K562 (cell line): ENCODE measurements around the gene DOCK1. TPM values are rescaled to one million over a fixed set of nuclear protein-coding genes. Genes with fewer than 3 reads are reported as not detected.

Source experiments
- THAP12 ChIP-seq: fragments of 250-450 bp; sonication (Bioruptor Pico); IDR thresholded peaks from 2 replicates; pipeline ENCODE4 v1.9.0; 2021; ENCODE audit warnings: mild to moderate bottlenecking, inconsistent platforms
- ZBTB7A ChIP-seq: IDR thresholded peaks from 2 replicates; pipeline ENCODE4 v1.6.1; 2011; ENCODE audit warnings: low read depth, mild to moderate bottlenecking, low read length, moderate library complexity, borderline replicate concordance; ENCODE audit not compliant: control insufficient read depth
- ZNF407 ChIP-seq: fragments of 450-650 bp; IDR thresholded peaks from 2 replicates; pipeline ENCODE4 v1.6.1; 2016; ENCODE audit warnings: low read depth
- polyA plus RNA-seq, 8 experiments: library from polyadenylated mRNA; depleted of rRNA in 4 of 8; stranded (reverse) in 5 of 8; unstranded in 3 of 8; fragments of >200 nt; fragmentation: Nextera tagmentation in 2 of 8; fragmentation: Illumina TruSeq in 1 of 8; extraction: Ambion mirVana in 2 of 8; extraction: Trizol in 1 of 8; gene quantifications; 2 replicates each; pipeline versions ENCODE4 v1.2.1 to v1.2.3, GENCODE V29; 2011 to 2014; ENCODE audit warnings: inconsistent platforms in 1 of 8, missing spikeins in 1 of 8
- total RNA-seq, 7 experiments: library from RNA; depleted of rRNA in 6 of 7; stranded (reverse); fragments of >200 nt in 6 of 7; fragmentation: Illumina TruSeq in 2 of 7; extraction: Trizol in 2 of 7; gene quantifications; 2 replicates each; pipeline versions ENCODE4 v1.2.1 to v1.2.3, GENCODE V29; 2011 to 2021; ENCODE audit warnings: low replicate concordance in 1 of 7
- TF ChIP-seq, protein P1 (sequence below): fragments of 250-450 bp; sonication (Bioruptor Pico); IDR thresholded peaks from 2 replicates; pipeline ENCODE4 v1.4.0; 2020
- TF ChIP-seq, protein P2 (sequence below): fragments of 450-650 bp; IDR thresholded peaks from 2 replicates; pipeline ENCODE4 v1.6.1; 2016; ENCODE audit warnings: mild to moderate bottlenecking

DOCK1 gene
- total and polyA plus RNA-seq, 9 of the 15 experiments (the other 6 are each of a cell fraction or from before 2014, with no cell fraction given) = 0.31 TPM; not detected in 8

DNA sequence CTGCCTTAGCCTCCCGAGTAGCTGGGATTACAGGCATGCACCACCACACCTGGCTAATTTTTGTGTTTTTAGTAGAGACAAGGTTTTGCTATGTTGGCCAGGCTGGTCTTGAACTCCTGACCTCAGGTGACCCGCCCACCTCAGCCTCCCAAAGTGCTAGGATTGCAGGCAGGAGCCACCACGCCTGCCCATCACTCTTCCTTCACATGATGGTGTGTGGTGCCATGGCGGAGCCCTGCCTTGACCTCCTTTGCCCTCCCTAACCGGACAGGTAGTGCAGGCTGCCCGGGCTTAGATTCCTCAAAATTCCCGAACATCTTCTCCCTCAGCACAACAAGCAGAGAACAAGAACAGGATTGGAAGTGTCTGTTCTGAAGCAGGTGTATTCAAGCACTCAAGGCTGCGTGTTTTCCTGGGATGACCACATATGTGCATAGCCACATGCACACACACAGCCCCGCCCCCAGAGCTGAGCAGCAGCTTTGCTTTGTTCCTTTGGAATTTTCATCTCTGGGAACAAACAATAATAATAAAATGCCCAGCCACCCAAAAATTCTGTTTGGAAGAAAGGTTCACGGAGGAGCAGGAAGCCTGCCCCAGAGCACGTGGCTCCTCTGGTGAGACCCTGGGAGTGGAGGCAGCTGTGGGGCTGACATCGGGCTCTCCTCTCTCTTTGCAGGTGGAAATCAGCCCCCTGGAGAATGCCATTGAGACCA lies 512.6 kb downstream of the DOCK1 start (continued):
- no peak for TF ChIP-seq ZNF407
- TF ChIP-seq, protein P1, sequence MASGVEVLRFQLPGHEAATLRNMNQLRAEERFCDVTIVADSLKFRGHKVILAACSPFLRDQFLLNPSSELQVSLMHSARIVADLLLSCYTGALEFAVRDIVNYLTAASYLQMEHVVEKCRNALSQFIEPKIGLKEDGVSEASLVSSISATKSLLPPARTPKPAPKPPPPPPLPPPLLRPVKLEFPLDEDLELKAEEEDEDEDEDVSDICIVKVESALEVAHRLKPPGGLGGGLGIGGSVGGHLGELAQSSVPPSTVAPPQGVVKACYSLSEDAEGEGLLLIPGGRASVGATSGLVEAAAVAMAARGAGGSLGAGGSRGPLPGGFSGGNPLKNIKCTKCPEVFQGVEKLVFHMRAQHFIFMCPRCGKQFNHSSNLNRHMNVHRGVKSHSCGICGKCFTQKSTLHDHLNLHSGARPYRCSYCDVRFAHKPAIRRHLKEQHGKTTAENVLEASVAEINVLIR (CRISPR knock-in tag) = no peak
- no peak for TF ChIP-seq THAP12 (CRISPR knock-in tag)
- TF ChIP-seq, protein P2, sequence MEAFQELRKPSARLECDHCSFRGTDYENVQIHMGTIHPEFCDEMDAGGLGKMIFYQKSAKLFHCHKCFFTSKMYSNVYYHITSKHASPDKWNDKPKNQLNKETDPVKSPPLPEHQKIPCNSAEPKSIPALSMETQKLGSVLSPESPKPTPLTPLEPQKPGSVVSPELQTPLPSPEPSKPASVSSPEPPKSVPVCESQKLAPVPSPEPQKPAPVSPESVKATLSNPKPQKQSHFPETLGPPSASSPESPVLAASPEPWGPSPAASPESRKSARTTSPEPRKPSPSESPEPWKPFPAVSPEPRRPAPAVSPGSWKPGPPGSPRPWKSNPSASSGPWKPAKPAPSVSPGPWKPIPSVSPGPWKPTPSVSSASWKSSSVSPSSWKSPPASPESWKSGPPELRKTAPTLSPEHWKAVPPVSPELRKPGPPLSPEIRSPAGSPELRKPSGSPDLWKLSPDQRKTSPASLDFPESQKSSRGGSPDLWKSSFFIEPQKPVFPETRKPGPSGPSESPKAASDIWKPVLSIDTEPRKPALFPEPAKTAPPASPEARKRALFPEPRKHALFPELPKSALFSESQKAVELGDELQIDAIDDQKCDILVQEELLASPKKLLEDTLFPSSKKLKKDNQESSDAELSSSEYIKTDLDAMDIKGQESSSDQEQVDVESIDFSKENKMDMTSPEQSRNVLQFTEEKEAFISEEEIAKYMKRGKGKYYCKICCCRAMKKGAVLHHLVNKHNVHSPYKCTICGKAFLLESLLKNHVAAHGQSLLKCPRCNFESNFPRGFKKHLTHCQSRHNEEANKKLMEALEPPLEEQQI = no peak
- TF ChIP-seq ZBTB7A = no peak
